Trophoblast cell (in vitro differentiated cells and primary cell): ENCODE measurements around the gene FTO.

ENCODE experiments used
- DNase-seq, 2 donors: peaks; one replicate each; pipeline ENCODE4 v3.0.0-alpha.2; 2016
- H2AFZ ChIP-seq: 2 replicates; pipeline ENCODE4 v1.6.1; 2013; ENCODE audit warnings: low read length, moderate library complexity, mild to moderate bottlenecking; ENCODE audit not compliant: insufficient read depth, poor library complexity
- H2AK5ac ChIP-seq: 2 replicates; pipeline ENCODE4 v1.6.1; 2013; ENCODE audit warnings: mild to moderate bottlenecking, low read length
- H2BK120ac ChIP-seq: 2 replicates; pipeline ENCODE4 v1.6.1; 2013; ENCODE audit warnings: low read length, mild to moderate bottlenecking, moderate library complexity; ENCODE audit not compliant: insufficient read depth, poor library complexity
- H2BK12ac ChIP-seq: 2 replicates; pipeline ENCODE4 v1.6.1; 2013; ENCODE audit warnings: mild to moderate bottlenecking, low read length, moderate library complexity
- H2BK5ac ChIP-seq: 2 replicates; pipeline ENCODE4 v1.6.1; 2013; ENCODE audit warnings: low read length, low read depth, moderate library complexity, mild to moderate bottlenecking; ENCODE audit not compliant: poor library complexity
- H3K14ac ChIP-seq: 2 replicates; pipeline ENCODE4 v1.6.1; 2013; ENCODE audit warnings: mild to moderate bottlenecking, low read length
- H3K18ac ChIP-seq: 2 replicates; pipeline ENCODE4 v1.6.1; 2013; ENCODE audit warnings: mild to moderate bottlenecking, low read length
- H3K23ac ChIP-seq: 2 replicates; pipeline ENCODE4 v1.6.1; 2013; ENCODE audit warnings: low read length
- H3K27ac ChIP-seq: 2 replicates; pipeline ENCODE4 v1.5.1; 2013; ENCODE audit warnings: low read depth, mild to moderate bottlenecking, inconsistent platforms, low read length, moderate library complexity
- H3K27me3 ChIP-seq: 2 replicates; pipeline ENCODE4 v1.6.1; 2013; ENCODE audit warnings: inconsistent platforms, mild to moderate bottlenecking, low read length, moderate library complexity; ENCODE audit not compliant: insufficient read depth
- H3K36me3 ChIP-seq, 2 experiments: 1 replicate in 1 of 2; 2 replicates in 1 of 2; pipeline ENCODE4 v1.6.1; 2013; ENCODE audit warnings: low read length in 2 of 2, mild to moderate bottlenecking in 2 of 2, moderate library complexity in 1 of 2; ENCODE audit not compliant: insufficient read depth in 2 of 2, control insufficient read depth in 1 of 2
- H3K4ac ChIP-seq: 2 replicates; pipeline ENCODE4 v1.6.1; 2013; ENCODE audit warnings: low read depth, mild to moderate bottlenecking, low read length, moderate library complexity
- H3K4me1 ChIP-seq, 2 experiments: 1 replicate in 1 of 2; 2 replicates in 1 of 2; pipeline ENCODE4 v1.6.1; 2013; ENCODE audit warnings: low read length in 2 of 2, mild to moderate bottlenecking in 2 of 2, moderate library complexity in 1 of 2; ENCODE audit not compliant: insufficient read depth in 2 of 2, control insufficient read depth in 1 of 2
- H3K4me2 ChIP-seq: 2 replicates; pipeline ENCODE4 v1.6.1; 2013; ENCODE audit warnings: inconsistent platforms, mild to moderate bottlenecking, low read length, moderate library complexity
- H3K4me3 ChIP-seq: 2 replicates; pipeline ENCODE4 v1.5.1; 2013; ENCODE audit warnings: mild to moderate bottlenecking, low read depth, low read length, inconsistent platforms
- H3K79me1 ChIP-seq: one replicate; pipeline ENCODE4 v1.6.1; 2013; ENCODE audit warnings: low read length
- H3K79me2 ChIP-seq: 2 replicates; pipeline ENCODE4 v1.6.1; 2013; ENCODE audit warnings: low read length, mild to moderate bottlenecking; ENCODE audit not compliant: control insufficient read depth, insufficient read depth, poor library complexity
- H3K9ac ChIP-seq: 2 replicates; pipeline ENCODE4 v1.6.1; 2013; ENCODE audit warnings: mild to moderate bottlenecking, low read length
- H3K9me3 ChIP-seq: 2 replicates; pipeline ENCODE4 v1.6.1; 2013; ENCODE audit warnings: low read depth, mild to moderate bottlenecking, control low read depth, inconsistent platforms, low read length; ENCODE audit not compliant: insufficient read depth
- H4K12ac ChIP-seq: 2 replicates; pipeline ENCODE4 v1.6.1; 2013; ENCODE audit warnings: low read depth, mild to moderate bottlenecking, low read length, moderate library complexity
- H4K8ac ChIP-seq: 2 replicates; pipeline ENCODE4 v1.6.1; 2013; ENCODE audit warnings: low read depth, mild to moderate bottlenecking, low read length, moderate library complexity
- H4K91ac ChIP-seq: one replicate; pipeline ENCODE4 v1.6.1; 2013; ENCODE audit warnings: low read depth, mild to moderate bottlenecking, low read length, moderate library complexity
- WGBS: extraction: QIAGEN DNeasy Blood & Tissue Kit; methylation state at CpG from one replicate; pipeline ENCODE4 v1.1.7; 2013; ENCODE audit warnings: missing lambda C conversion rate; ENCODE audit not compliant: insufficient read length, insufficient coverage; ENCODE audit errors: extremely low coverage; 5-methylcytosine and 5-hydroxymethylcytosine counted together

FTO gene

GRCh38 chr16:53704445-53704813, 473 bp downstream of the FTO start:
- Histone ChIP-seq H4K91ac (no peak overlapping the region), H3K4me1 (peaks cover 0 to 3% of the 10 kb centered on the region in 2 experiments), H3K23ac (no peak overlapping the region), H2BK12ac (no peak overlapping the region), H2BK120ac (no peak overlapping the region), H2AFZ (peak overlapping the region; percentile 38), H3K18ac (peak overlapping the region; percentile 48), H2BK5ac (no peak overlapping the region), H3K27me3 (no peaks in the 10 kb centered on the region), H4K8ac (peak overlapping the region; percentile 63), H3K27ac (no peak overlapping the region), H3K4ac (peak overlapping the region; percentile 33), H3K79me2 (peaks cover 4% of the 10 kb centered on the region), H3K79me1 (peaks cover 2% of the 10 kb centered on the region), H3K9me3 (no peaks in the 10 kb centered on the region), H4K12ac (peak overlapping the region; percentile 6), H3K4me2 (peak overlapping the region; percentile 67), H3K36me3 (no peaks in the 10 kb centered on the region), H3K9ac (peak overlapping the region; percentile 82), H3K4me3 (peak overlapping the region; percentile 85), H3K14ac (no peak overlapping the region), H2AK5ac (no peak overlapping the region)
- no CpG with 5 or more reads among the region's 6 CpGs for WGBS
- no peak for DNase-seq

GRCh38 chr16:53707671-53708070, 3.7 kb downstream of the FTO start:
- H3K18ac ChIP-seq = no peak overlapping the region

GRCh38 chr16:53708490-53708889, 4.5 kb downstream of the FTO start:
- H3K4ac ChIP-seq = no peak overlapping the region
- H2BK120ac ChIP-seq = no peak overlapping the region
- no peaks in the 10 kb centered on the region for H3K9me3 ChIP-seq
- H4K8ac ChIP-seq = no peak overlapping the region
- H3K79me1 ChIP-seq = peaks cover 2% of the 10 kb centered on the region
- no peak overlapping the region for H4K12ac ChIP-seq
- no peak overlapping the region for H3K23ac ChIP-seq
- H3K27me3 ChIP-seq = no peaks in the 10 kb centered on the region
- H3K4me3 ChIP-seq = no peak overlapping the region
- H4K91ac ChIP-seq = no peak overlapping the region
- H2AFZ ChIP-seq = no peak overlapping the region
- no CpG with 5 or more reads among the region's 2 CpGs for WGBS
- no peak overlapping the region for H3K9ac ChIP-seq
- no peak overlapping the region for H3K27ac ChIP-seq
- peaks cover 4% of the 10 kb centered on the region for H3K79me2 ChIP-seq
- no peaks in the 10 kb centered on the region for H3K36me3 ChIP-seq
- H3K4me1 ChIP-seq = peaks cover 0 to 3% of the 10 kb centered on the region in 2 experiments
- DNase-seq = no peak
- no peak overlapping the region for H2BK12ac ChIP-seq
- no peak overlapping the region for H3K18ac ChIP-seq
- H2BK5ac ChIP-seq = no peak overlapping the region
- no peak overlapping the region for H2AK5ac ChIP-seq
- no peak overlapping the region for H3K4me2 ChIP-seq
- no peak overlapping the region for H3K14ac ChIP-seq

More at GRCh38 chr16:53707671-53708070, 3.7 kb downstream of the FTO start:
- Histone ChIP-seq H3K79me2 (peaks cover 4% of the 10 kb centered on the region), H3K9ac (no peak overlapping the region), H3K27me3 (no peaks in the 10 kb centered on the region), H4K91ac (no peak overlapping the region), H3K27ac (no peak overlapping the region), H3K14ac (no peak overlapping the region), H3K23ac (no peak overlapping the region), H3K36me3 (no peaks in the 10 kb centered on the region), H2BK5ac (no peak overlapping the region), H3K79me1 (peaks cover 2% of the 10 kb centered on the region), H4K8ac (no peak overlapping the region), H3K4me2 (no peak overlapping the region), H2AK5ac (no peak overlapping the region), H2BK120ac (no peak overlapping the region), H3K4me1 (peaks cover 0 to 3% of the 10 kb centered on the region in 2 experiments), H4K12ac (no peak overlapping the region), H3K4me3 (no peak overlapping the region), H2BK12ac (no peak overlapping the region), H2AFZ (no peak overlapping the region), H3K4ac (no peak overlapping the region), H3K9me3 (no peaks in the 10 kb centered on the region)
- no peak for DNase-seq
- no CpG with 5 or more reads among the region's 3 CpGs for WGBS

DNA sequence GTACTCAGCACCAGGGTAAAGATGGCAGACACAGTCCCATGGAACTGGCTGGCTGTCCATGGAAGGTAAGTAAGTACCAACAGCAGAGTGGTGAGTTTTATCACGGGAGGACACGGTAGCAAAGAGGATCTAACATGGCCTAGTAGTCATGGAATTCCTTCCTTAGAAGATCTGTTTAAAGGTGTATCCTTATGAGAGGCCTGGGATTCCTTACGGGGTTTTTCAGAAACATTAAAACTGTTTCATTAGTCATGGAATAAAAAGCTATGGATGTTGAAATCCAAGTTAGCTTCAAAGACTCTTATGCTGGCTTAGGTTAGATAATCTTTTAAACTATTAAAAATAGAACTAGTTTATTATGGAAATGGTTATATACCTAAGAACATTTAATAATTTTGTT, 7.4 kb downstream of the FTO start:
- Histone ChIP-seq H2BK12ac (no peak overlapping the region), H3K9ac (no peak overlapping the region), H4K12ac (no peak overlapping the region), H3K4me1 (no peaks in the 10 kb centered on the region), H2BK5ac (no peak overlapping the region), H2BK120ac (no peak overlapping the region), H3K36me3 (no peaks in the 10 kb centered on the region), H3K4me3 (no peak overlapping the region), H2AFZ (no peak overlapping the region), H3K79me2 (no peaks in the 10 kb centered on the region), H4K91ac (no peak overlapping the region), H3K4ac (no peak overlapping the region), H3K27ac (no peak overlapping the region), H3K4me2 (no peak overlapping the region), H3K14ac (no peak overlapping the region), H3K27me3 (no peaks in the 10 kb centered on the region), H3K79me1 (no peaks in the 10 kb centered on the region), H2AK5ac (no peak overlapping the region), H4K8ac (no peak overlapping the region), H3K18ac (no peak overlapping the region), H3K23ac (no peak overlapping the region), H3K9me3 (no peaks in the 10 kb centered on the region)
- peak; percentile 8 to 83 for DNase-seq
- WGBS = no CpG with 5 or more reads among the region's 3 CpGs
